NCI-H128 (cell line): ENCODE results near the gene BTG4.

Experiments used
- DNase-seq: peaks from one replicate; lab custom pipeline; 2025; ENCODE audit not compliant: unreplicated experiment; lab: John Stamatoyannopoulos, UW

Gene BTG4

GRCh38 chr11:111456859-111457730 lies 55.1 kb downstream of the BTG4 start:
- no peak for DNase-seq

GRCh38 chr11:111456086-111456858 lies 55.9 kb downstream of the BTG4 start:
- DNase-seq = no peak

- DNase-seq = no peak
Observed at GRCh38 chr11:111455291-111456085, 56.7 kb downstream of the BTG4 start.

GRCh38 chr11:111454561-111455192 lies 57.5 kb downstream of the BTG4 start:
- no peak for DNase-seq

- no peak for DNase-seq
Observed at GRCh38 chr11:111452817-111453552, 59.2 kb downstream of the BTG4 start.

GRCh38 chr11:111452146-111452545 lies 60.0 kb downstream of the BTG4 start:
- DNase-seq = no peak

GRCh38 chr11:111450480-111451320 lies 61.5 kb downstream of the BTG4 start:
- DNase-seq = no peak

GRCh38 chr11:111449696-111450479 lies 62.3 kb downstream of the BTG4 start:
- DNase-seq = no peak

- no peak for DNase-seq
Observed at GRCh38 chr11:111448831-111449557, 63.2 kb downstream of the BTG4 start.

- no peak for DNase-seq
Observed at GRCh38 chr11:111448414-111448813, 63.8 kb downstream of the BTG4 start.

GRCh38 chr11:111447931-111448330 lies 64.3 kb downstream of the BTG4 start:
- no peak for DNase-seq

- DNase-seq = no peak
Observed at GRCh38 chr11:111447112-111447471, 65.1 kb downstream of the BTG4 start.

GRCh38 chr11:111446404-111447111 lies 65.6 kb downstream of the BTG4 start:
- DNase-seq = peak; percentile 81

GRCh38 chr11:111445586-111445985 lies 66.6 kb downstream of the BTG4 start:
- DNase-seq = no peak
